Cardiac muscle cell (in vitro differentiated cells and primary cell): Measurements from ENCODE around the gene AHR. TPM values are rescaled to one million over a fixed set of nuclear protein-coding genes. Genes with fewer than 3 reads are reported as not detected.

ENCODE experiments used
- DNase-seq, 2 donors: peaks; one replicate each; pipeline versions ENCODE4 v3.0.0 to v3.0.0-alpha.2; 2010 to 2017; ENCODE audit warnings: low read depth in 1 of 2, low spot score in 1 of 2
- H3K27ac ChIP-seq: fragments of 200-600 bp; sonication (generic); 2 replicates; pipeline ENCODE4 v1.5.1; 2016
- H3K27me3 ChIP-seq: fragments of 200-600 bp; sonication (generic); 2 replicates; pipeline ENCODE4 v1.6.0; 2016; ENCODE audit warnings: control low read depth
- H3K36me3 ChIP-seq: fragments of 200-600 bp; sonication (generic); 2 replicates; pipeline ENCODE4 v1.5.1; 2016; ENCODE audit warnings: control low read depth
- H3K4me1 ChIP-seq: fragments of 200-600 bp; sonication (generic); 2 replicates; pipeline ENCODE4 v1.8.1; 2017; ENCODE audit warnings: low read depth, mild to moderate bottlenecking, mixed run types
- H3K4me3 ChIP-seq: fragments of 200-600 bp; sonication (generic); 2 replicates; pipeline ENCODE4 v1.5.1; 2016; ENCODE audit warnings: mild to moderate bottlenecking
- H3K9me3 ChIP-seq: fragments of 200-600 bp; sonication (generic); 2 replicates; pipeline ENCODE4 v1.5.1; 2017; ENCODE audit warnings: low read depth, mild to moderate bottlenecking, control low read depth
- CTCF ChIP-seq: IDR thresholded peaks from 2 replicates; pipeline ENCODE4 v1.5.1; 2012; ENCODE audit warnings: low read depth, mild to moderate bottlenecking, low read length
- polyA plus RNA-seq: library from polyadenylated mRNA; unstranded; fragments of >200 nt; fragmentation: Nextera tagmentation; extraction: Ambion mirVana; gene quantifications from 2 replicates; pipeline ENCODE4 v1.2.1, GENCODE V29; 2016
- total RNA-seq: library from RNA; depleted of rRNA; stranded (reverse); fragments of >200 nt; gene quantifications from 2 replicates; pipeline ENCODE4 v1.2.3, GENCODE V29; 2016

The AHR gene
- total and polyA plus RNA-seq, 2 experiments from 2014 or later: 1.5 to 12.5 TPM

GRCh38 chr7:17269341-17270221 lies 28.9 kb upstream of the AHR start:
- DNase-seq: no peak
- Histone ChIP-seq H3K36me3 (no peaks in the 10 kb centered on the region), H3K4me3 (no peak overlapping the region), H3K9me3 (no peaks in the 10 kb centered on the region), H3K4me1 (peaks cover 4% of the 10 kb centered on the region), H3K27ac (no peak overlapping the region), H3K27me3 (no peaks in the 10 kb centered on the region)
- no peak for TF ChIP-seq CTCF

DNA sequence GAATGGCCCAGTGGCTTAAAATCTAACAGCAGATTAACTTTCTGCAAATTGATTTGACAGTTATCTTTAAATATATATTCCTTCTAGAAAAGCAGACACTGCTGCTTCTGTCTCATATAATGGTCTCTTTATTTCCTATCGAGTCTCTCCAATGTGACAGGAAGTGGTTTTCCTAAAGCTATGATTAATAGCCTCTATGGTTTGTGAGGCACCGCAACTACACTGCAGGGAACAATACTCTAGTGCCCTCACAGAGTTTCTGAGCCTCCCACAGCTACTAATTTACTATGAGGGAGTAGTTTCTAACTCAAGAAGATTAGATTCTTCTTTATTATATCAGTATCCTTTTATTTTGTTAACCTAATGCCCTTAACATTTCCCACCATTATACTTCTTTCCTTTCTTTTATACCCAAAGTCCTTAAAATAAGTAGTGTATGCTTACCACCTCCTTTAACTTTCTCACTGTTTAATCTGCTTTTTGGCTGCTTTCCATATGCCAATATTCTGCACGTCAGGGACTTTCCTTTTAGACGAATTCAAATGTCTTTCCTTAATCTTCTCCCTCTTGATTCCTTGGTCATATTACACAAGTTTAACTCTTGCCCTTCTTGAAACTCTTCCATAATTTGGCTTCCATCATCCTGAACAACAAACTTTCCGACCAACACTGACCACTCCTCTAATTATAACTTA lies 23.8 kb upstream of the AHR start:
- no peak overlapping the region for H3K4me3 ChIP-seq
- H3K9me3 ChIP-seq: no peaks in the 10 kb centered on the region
- no peaks in the 10 kb centered on the region for H3K27me3 ChIP-seq
- H3K27ac ChIP-seq: no peak overlapping the region
- TF ChIP-seq CTCF: no peak
- H3K4me1 ChIP-seq: peaks cover 4% of the 10 kb centered on the region
- H3K36me3 ChIP-seq: no peaks in the 10 kb centered on the region
- DNase-seq: peak in 1 of 2 donors; percentile 78

- no peak overlapping the region for H3K27ac ChIP-seq
Measured at GRCh38 chr7:17275749-17276671, 22.4 kb upstream of the AHR start.

GRCh38 chr7:17279061-17279460 lies 19.4 kb upstream of the AHR start:
- Histone ChIP-seq H3K9me3 (no peaks in the 10 kb centered on the region), H3K27ac (no peak overlapping the region), H3K4me3 (no peak overlapping the region), H3K4me1 (no peaks in the 10 kb centered on the region), H3K27me3 (no peaks in the 10 kb centered on the region), H3K36me3 (no peaks in the 10 kb centered on the region)
- TF ChIP-seq CTCF: no peak
- DNase-seq: no peak

More at GRCh38 chr7:17275749-17276671, 22.4 kb upstream of the AHR start:
- H3K4me1 ChIP-seq: peaks cover 4% of the 10 kb centered on the region
- peak in 1 of 2 donors; percentile 93 for DNase-seq
- H3K36me3 ChIP-seq: no peaks in the 10 kb centered on the region
- TF ChIP-seq CTCF: no peak
- no peaks in the 10 kb centered on the region for H3K9me3 ChIP-seq
- no peak overlapping the region for H3K4me3 ChIP-seq
- H3K27me3 ChIP-seq: no peaks in the 10 kb centered on the region

- H3K27ac ChIP-seq: no peak overlapping the region
- H3K9me3 ChIP-seq: no peaks in the 10 kb centered on the region
- no peaks in the 10 kb centered on the region for H3K36me3 ChIP-seq
- peaks cover 10% of the 10 kb centered on the region for H3K4me1 ChIP-seq
- DNase-seq: peak; percentile 83
- no peak for TF ChIP-seq CTCF
- peaks cover 8% of the 10 kb centered on the region for H3K27me3 ChIP-seq
- H3K4me3 ChIP-seq: no peak overlapping the region
Measured at GRCh38 chr7:17289074-17289645, 9.3 kb upstream of the AHR start.
